CD4-positive, alpha-beta T cell treated with Interleukin-21 for 1 hour (primary cell): ENCODE results near the gene TRIM54.
A peak's percentile ranks its signal among the peaks of the same experiment; 100 is the strongest.

Experiments
- DNase-seq: peaks from one replicate; pipeline ENCODE4 v3.0.0-alpha.2; 2020

Gene TRIM54, protein sequence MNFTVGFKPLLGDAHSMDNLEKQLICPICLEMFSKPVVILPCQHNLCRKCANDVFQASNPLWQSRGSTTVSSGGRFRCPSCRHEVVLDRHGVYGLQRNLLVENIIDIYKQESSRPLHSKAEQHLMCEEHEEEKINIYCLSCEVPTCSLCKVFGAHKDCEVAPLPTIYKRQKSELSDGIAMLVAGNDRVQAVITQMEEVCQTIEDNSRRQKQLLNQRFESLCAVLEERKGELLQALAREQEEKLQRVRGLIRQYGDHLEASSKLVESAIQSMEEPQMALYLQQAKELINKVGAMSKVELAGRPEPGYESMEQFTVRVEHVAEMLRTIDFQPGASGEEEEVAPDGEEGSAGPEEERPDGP

GRCh38 chr2:27281855-27282559 lies at the start of gene TRIM54:
Gene TRIM54 (plus strand): TSS chr2:27282429. CDS start chr2:27282732, 303 bp downstream.
- no peak for DNase-seq

- DNase-seq, result no peak
Measured at GRCh38 chr2:27233341-27233740, 48.9 kb upstream of the TRIM54 start.

DNA sequence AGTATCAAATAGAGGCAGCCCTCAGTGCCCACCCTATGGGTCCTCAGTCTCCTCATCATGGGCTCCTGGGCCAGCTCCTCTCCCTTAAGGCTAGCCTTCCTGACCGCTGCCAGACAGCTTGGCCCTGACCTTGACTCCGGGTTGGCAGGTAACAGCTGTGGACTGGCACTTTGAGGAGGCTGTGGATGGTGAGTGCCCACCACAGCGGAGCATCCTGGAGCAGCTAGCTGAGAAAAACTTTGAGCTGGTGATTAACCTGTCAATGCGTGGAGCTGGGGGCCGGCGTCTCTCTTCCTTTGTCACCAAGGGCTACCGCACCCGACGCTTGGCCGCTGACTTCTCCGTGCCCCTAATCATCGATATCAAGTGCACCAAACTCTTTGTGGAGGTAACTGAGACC lies 46.1 kb upstream of the TRIM54 start:
- no peak for DNase-seq

GRCh38 chr2:27236626-27237025 lies 45.6 kb upstream of the TRIM54 start:
- no peak for DNase-seq

DNA sequence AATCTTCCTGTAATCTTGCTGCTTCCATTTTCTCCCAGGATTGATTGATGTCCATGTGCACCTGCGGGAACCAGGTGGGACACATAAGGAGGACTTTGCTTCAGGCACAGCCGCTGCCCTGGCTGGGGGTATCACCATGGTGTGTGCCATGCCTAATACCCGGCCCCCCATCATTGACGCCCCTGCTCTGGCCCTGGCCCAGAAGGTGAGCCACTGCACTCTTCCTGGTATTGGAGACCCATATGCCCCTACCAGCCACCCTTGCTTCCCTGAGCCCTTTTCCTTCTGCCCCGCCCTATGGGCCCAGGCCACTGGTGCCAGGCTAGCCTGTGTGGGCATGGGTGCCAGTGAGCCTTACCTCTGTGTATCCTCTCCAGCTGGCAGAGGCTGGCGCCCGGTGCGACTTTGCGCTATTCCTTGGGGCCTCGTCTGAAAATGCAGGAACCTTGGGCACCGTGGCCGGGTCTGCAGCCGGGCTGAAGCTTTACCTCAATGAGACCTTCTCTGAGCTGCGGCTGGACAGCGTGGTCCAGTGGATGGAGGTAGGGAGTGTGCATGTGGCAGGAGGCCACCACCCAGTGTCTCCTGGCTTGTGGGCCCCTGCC lies 44.8 kb upstream of the TRIM54 start:
- no peak for DNase-seq

DNA sequence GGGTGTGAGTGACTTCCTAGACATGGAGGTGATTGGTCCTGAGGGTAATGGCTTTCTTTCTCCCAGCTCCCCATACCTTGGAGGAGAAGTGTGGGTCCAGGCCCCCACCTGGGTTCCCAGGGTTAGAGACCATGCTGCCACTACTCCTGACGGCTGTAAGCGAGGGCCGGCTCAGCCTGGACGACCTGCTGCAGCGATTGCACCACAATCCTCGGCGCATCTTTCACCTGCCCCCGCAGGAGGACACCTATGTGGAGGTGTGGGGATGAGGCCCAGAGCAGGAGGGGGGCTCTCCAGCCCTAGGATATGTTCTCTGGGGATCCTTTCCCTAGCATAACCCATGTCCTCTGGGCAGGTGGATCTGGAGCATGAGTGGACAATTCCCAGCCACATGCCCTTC lies 43.3 kb upstream of the TRIM54 start:
- DNase-seq, result no peak

GRCh38 chr2:27240406-27240805 lies 41.8 kb upstream of the TRIM54 start:
- DNase-seq, result no peak

- no peak for DNase-seq
Measured at GRCh38 chr2:27241761-27242613, 40.2 kb upstream of the TRIM54 start.

DNA sequence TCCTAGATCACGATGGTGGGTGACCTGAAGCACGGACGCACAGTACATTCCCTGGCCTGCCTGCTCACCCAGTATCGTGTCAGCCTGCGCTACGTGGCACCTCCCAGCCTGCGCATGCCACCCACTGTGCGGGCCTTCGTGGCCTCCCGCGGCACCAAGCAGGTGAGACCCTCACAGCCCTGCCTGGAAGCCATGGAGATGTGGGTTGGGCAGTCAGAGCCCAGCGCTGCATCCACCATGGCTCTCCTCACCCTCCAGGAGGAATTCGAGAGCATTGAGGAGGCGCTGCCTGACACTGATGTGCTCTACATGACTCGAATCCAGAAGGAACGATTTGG lies 39.6 kb upstream of the TRIM54 start:
- DNase-seq, result no peak

GRCh38 chr2:27243391-27244130 lies 38.7 kb upstream of the TRIM54 start:
- no peak for DNase-seq

GRCh38 chr2:27245116-27245515 lies 37.1 kb upstream of the TRIM54 start:
- DNase-seq, result no peak

DNA sequence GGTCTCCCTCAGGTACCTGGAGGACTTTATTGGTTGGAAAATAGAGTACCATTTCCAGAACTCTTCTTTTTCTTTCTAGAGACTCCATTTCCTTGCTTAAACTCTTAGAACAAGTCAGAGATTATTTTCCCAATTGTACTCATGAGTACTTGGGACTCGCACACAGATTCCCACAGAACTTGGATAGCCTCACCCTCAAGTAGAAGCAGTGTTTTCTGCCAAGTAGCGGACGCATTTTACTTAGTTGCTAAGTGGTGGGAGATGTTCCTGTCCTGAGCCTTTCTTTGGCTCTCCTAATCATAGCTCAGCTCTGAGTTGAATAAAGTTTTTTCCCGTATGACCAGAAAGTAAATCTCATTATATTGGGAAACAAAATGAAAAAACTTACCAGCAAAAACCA lies 36.6 kb upstream of the TRIM54 start:
- DNase-seq, result no peak

GRCh38 chr2:27247893-27248292 lies 34.3 kb upstream of the TRIM54 start:
- no peak for DNase-seq

DNA sequence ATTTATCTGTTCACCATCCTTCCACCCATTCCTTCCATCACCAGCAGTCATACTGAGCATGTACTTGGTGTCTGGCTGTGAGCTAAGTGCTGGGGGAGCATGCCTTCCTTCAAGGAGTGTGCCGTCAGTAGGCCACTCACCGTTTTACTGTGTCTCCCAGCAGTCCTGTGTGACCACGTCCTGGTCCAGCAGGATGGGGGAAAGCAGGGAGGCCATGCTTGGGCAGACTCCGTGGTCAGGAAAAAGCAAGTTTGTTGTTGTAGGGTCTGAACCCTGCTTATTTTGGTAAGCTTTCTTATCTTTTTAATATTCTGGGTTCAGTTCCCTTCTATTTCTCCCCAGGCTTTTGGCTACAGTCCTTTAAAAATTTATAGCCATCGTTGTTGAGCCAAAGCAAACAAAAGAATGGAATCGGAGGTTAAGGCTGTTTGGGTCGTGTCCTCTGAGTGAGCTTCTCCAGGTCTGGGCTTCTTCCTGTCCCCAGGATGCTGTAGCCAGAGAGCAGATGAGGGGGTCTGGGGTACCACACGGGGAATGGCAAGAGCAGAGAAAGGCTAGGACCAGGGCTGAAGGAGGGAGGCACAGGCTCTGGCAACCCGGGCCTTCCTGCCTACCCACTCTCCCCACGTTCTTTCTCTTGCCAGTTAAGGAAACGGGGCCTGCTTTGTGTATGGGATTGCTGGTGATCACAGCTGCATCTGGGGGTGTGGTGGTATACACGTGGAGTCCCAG lies 32.9 kb upstream of the TRIM54 start:
- no peak for DNase-seq

DNA sequence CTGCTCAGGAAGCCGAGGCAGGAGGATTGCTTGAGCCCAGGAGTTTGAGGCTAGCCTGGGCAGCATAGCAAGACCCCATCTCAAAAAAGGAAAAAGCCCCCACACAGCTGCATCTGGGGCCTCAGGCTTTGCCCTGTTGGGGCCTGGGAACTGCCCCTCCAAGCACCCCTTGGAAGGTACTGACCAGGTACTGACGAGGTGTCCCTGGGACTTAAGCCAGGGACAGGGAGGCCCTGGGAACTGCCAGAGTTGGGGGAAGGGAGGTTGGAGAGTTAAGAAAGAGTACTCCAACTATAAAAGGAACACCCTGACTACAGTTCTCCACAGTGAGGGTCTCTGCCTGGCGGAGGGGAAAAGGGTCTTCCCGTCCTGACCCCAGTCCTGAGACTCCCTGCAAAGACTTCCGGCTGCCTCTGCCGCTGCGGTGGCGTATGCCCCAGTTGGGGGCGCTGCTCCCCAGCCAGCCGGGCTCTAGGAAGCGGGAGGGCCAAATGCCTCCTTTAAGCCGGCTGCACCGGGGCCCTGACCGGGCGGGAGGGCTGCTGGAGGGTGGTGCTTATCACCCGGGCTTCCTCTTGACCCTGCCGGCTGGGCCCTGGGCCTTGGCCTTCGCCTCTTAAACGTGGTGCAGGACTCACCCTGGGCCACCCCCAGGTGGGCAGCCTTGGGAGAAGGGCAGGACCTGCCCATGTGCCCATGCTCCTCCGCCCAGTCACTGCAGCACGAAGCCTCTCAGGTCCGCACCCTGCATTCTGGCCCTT lies 32.2 kb upstream of the TRIM54 start:
- peak; percentile 41 for DNase-seq

DNA sequence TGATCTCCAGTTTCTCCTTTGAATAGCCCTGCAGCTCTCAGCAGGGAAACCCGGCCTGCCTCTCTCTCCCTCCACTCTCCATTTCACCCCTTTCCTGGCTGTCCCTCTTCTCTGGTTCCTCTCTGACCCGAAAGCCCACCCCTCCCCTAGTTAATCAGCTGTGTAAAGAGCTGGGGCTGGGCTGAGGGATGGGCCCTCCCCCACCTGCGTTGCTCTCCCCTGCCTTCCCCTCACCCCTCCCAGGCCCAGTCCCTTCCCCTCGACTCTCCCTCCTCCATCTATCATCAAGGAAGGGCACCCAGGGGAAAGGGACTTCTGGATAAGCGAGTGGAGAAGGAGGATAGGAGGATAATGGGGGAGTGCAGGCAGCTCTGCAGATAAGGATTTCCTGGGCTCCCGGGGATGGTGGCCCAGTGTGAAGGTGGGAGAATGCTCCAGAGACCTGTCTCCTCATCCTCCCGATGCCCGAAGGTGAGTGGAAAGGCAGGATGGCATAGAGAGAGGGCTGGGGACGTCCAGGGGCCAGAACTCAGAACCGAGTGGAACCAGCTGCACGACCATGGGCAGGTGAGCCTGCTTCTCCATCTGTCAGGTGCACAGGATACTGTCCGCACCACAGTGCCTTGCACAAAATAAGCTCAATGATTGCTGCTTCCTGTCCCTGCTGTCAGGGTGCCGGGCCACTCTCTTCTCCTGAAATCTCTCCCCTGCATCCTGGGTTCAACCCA lies 31.4 kb upstream of the TRIM54 start:
- DNase-seq, result no peak

GRCh38 chr2:27251766-27252165 lies 30.5 kb upstream of the TRIM54 start:
- no peak for DNase-seq

GRCh38 chr2:27255187-27255586 lies 27.0 kb upstream of the TRIM54 start:
- no peak for DNase-seq

DNA sequence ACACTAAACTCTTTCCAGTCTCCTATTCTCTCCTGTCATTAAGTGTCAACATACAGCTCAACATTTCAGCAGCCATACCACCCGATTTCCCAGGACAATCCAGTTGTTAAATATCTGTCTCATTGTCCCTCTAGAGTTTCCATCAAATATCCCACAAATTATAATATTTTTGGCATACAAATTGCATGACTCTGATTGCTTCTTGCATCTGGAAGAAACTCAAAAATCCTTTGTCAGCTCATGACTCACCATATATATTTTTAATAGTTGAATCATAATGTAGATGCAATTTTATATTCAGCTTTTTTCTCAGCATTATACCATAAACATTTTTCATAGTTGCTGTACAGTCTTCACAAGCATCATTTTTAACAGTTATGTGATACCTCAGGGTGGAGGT lies 26.6 kb upstream of the TRIM54 start:
- DNase-seq, result no peak

GRCh38 chr2:27256855-27257454 lies 25.3 kb upstream of the TRIM54 start:
- DNase-seq, result no peak
